GM12891 (cell line): ENCODE results near the gene ZNF593.

Source experiments
- POLR2A ChIP-seq: IDR thresholded peaks from 2 replicates; pipeline ENCODE4 v1.6.1; 2011; ENCODE audit warnings: low read depth, low read length, control low read depth
- POLR2AphosphoS5 ChIP-seq: IDR thresholded peaks from 2 replicates; pipeline ENCODE4 v1.6.1; 2011; ENCODE audit warnings: low read depth, low read length, control low read depth
- SPI1 ChIP-seq: IDR thresholded peaks from 2 replicates; pipeline ENCODE4 v1.6.1; 2011; ENCODE audit warnings: low read depth, low read length, control low read depth

GRCh38 chr1:26138974-26139558 is 30.6 kb upstream of the ZNF593 start:
- no peak for TF ChIP-seq POLR2A
- no peak for TF ChIP-seq POLR2AphosphoS5
- no peak for TF ChIP-seq SPI1
